ENCODE measurements around the gene PRDX2.
"Not testable (repeated sequence)": the region's sequence is repeated elsewhere in the genome, so short reads cannot be mapped to it uniquely, and the experiment has no call there.

PRDX2 gene

DNA sequence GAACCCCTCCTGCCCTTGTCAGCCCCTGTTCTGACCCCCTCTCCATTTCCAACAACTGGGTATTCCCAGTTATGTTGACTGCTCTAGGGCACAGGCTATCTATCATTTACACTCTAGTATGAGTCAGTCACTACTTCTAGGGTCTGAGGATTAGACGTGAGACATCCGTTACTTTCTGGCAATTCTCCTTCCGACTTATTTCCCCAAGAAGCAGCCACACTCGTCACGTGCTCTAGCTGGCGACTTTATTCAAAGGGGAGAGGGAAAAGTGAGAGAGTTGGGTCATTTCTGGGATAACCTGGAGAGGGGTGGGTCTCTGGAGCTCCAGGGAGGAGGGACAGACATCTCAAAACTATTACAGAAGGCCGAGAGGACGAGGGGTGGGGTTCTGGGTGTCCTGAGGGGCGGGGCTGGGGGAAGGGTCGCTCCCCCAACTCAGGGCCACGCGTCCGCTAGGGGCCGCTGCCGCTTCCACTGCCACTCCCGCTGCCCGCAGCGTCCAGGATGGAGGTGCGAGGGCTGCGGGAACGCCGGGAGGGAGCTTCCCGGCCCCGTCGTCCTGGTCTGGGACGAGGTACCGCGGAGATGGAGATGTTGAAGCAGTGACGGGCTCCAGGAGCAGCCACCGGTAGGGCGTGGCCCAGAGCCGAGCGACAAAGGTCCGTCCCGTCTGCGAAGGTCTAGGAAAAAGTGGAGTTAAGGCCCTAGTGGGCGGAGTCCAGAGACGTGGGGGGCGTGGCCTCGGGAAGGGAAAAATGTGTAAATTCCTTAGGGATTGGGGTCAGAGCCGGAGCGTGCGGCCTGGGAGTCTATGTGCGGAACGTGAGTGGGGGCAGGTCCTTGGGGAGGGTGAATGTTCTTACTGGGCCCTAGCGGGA, 23.9 kb upstream of the PRDX2 start:
- DNase-seq (ENCODE audit: low read depth in 2 of 2): no peak

DNA sequence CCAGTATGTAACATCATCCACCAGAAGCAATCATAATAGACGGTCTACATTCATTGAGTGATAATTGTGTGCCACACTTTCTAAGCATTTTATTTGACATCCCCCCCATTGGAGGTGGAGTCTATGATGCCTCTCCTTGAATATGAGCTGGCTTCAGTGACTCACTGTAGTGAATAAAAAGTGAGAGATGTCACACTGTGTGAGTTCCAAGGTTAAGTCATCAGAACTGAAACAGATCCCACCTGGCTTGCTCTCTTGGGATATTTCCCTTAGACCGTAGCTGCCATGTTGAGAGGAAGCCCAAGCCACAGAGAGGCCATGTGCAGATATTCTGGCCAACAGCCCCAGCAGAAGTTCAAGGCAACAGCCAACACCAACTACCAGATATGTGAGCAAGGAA, 20.2 kb upstream of the PRDX2 start:
- DNase-seq (ENCODE audit: low read depth in 2 of 2): no peak

DNA sequence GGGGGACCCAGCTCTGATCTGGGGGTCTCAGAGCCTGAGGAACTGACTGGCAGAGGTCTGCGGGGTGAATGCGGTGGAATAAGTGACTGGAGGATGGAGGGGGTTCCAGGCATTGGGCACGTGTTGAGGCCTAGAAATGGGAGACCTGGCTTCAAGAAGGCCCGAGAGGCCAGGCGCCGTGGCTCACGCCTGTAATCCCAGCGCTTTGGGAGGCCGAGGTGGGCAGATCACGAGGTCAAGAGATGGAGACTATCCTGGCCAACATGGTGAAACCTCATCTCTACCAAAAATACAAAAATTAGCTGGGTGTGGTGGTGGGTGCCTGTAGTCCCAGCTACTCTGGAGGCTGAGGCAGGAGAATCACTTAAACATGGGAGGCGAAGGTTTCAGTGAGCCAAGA, 16.2 kb upstream of the PRDX2 start:
- DNase-seq (ENCODE audit: low read depth in 2 of 2): not testable (repeated sequence)

DNA sequence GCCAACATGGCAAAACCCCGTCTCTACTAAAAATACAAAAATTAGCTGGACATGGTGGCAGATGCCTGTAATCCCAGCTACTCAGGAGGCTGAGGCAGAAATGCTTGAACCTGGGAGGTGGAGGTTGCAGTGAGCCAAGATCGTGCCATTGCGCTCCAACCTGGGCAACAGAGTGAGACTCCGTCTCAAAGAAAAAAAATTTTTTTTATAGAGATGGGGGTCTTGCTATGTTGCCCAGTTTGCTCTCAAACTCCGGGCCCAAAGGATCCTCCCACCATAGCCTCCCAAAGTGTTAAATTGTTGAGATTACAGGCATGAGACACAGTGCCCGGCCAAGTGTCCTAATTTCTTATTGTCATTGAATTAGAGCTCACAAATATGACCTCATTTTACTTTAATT, 15.6 kb upstream of the PRDX2 start:
- DNase-seq (ENCODE audit: low read depth in 2 of 2): not testable (repeated sequence)

DNA sequence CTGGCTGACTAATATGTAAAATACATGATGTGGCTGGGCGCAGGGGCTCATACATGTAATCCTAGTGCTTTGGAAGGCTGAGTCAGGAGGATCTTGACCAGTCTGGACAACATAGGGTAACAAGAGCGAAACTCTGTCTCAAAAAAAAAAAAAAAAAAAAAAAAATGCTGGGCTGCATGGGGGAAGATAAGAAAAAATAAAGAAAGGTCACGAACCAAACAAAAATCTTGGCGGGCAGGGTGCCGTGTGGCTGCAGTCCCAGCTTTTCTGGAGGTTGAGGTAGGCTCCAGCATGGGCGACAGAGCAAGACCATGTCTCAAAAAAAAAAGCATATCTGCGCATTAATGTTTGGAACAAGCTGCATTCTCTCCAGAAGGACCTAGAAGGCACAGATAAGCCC, 13.5 kb upstream of the PRDX2 start:
- no peak for DNase-seq (ENCODE audit: low read depth in 2 of 2)

DNA sequence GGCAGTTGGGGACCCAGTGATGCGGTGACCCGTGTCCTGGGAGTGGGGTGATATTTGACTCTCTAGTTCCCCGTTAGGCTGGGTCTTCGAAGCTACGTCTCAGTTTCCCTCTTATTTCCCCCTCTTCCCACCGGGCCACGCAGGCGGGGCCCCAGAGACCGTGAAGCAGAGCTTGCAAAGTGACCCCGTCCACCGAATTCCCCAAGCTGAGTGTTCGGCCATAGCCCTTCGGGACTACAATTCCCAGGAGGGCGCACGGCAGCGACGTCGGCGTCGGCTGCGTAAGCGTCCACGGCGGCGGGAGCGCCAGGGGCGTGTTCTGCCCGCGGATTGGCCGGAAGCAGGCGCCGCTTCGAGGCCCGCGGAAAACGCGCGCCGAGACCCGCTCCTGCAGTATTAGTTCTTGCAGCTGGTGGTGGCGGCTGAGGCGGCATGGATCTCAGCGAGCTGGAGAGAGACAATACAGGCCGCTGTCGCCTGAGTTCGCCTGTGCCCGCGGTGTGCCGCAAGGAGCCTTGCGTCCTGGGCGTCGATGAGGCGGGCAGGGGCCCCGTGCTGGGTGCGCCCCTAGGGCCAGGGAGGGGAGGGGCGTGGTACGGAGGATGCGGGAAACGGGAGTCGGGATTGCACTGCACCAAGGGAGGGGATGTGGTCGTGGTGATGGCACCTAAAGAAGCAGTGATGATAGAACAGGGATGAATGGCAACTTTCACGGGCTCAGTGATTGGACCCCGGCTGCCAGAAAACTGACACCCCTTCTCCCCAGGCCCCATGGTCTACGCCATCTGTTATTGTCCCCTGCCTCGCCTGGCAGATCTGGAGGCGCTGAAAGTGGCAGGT, 4.9 kb upstream of the PRDX2 start, which contains the start of gene RNASEH2A:
TSS of gene RNASEH2A (plus strand) at position 343 of the 840 bp plus-strand sequence. CDS start at position 433, 90 bp downstream.
- peak; percentile 78 to 86 for DNase-seq (ENCODE audit: low read depth in 2 of 2)

DNA sequence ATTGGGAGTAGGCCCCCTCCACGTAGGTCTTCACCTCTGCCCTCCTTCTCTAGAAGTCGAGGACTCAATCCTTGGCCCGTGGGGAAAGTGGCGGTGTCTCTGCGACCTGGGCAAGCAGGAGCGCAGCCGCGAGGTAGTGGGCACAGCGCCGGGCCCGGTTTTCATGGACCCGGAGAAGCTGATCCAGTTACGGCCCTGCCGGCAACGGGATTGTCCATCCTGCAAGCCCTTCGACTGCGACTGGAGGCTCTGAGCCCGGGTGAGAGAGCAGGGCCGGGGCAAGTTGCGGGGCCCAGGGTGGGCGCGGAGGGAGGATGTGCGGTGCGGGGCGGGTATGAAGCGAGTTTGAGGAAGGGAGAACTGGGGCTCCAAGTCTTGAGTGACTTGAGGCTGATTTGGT, 2.5 kb upstream of the PRDX2 start:
- no peak for DNase-seq (ENCODE audit: low read depth in 2 of 2)

DNA sequence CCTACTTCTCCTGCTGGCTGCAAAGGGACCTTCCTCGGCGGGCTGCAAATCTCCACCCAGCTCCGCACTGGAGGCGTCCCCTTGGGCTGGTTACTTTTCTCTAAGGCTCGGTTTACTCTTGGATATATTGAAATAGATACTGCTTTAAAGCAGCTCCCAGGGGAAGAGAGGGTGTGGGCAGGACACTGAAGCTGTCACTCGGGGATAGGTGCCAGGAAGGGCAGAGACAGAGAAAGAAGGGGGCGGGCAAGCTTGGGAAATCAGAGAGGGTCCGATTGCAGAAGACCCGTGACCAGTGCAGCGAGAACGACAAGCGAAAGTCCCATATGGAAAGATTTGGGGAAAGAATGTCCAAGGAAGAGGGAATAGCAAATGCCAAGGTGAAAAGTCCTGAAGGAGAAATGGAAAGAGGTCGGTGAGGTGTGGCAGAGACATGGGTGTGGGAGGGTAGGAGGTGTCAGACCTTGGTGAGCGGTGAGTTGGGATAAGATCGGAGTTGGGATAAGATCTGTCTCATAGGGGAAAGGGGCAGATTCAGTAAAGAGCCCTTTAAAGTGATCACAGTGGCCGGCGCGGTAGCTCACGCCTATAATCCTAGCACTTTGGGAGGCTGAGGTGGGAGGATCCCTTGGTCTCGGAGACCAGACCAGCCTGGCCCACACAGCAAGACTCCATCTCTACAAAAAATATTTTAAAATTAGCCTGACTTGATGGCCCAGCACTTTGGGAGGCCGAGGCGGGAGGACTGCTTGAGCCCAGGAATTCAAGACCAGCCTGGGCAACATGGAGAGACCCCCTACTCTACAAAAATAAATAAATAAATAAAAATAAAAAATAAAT, 887 bp upstream of the PRDX2 start:
- DNase-seq (ENCODE audit: low read depth in 2 of 2): no peak

DNA sequence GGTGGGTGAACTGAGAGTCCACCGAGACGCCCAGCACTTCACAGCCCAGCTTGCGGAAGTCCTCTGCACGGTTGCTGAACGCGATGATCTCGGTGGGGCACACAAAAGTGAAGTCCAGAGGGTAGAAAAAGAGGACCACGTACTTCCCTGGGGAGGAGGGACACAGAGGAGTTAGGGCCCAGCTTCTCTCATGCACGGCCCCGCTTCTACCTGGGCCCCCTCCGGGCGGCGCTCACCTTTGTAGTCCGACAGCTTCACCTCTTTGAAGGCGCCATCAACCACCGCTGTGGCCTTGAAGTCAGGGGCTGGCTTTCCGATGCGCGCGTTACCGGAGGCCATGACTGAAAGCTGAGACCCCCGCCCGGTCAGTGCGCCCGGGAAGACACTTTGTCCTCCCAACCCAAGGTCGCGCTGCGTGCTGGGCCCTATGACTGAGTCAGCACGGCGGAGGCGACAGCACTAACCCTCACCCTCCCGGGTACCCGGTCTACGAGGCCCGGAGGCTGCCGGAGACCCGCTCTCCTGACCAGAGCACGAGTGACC, 606 bp downstream of the PRDX2 start:
- DNase-seq (ENCODE audit: low read depth in 2 of 2): no peak

DNA sequence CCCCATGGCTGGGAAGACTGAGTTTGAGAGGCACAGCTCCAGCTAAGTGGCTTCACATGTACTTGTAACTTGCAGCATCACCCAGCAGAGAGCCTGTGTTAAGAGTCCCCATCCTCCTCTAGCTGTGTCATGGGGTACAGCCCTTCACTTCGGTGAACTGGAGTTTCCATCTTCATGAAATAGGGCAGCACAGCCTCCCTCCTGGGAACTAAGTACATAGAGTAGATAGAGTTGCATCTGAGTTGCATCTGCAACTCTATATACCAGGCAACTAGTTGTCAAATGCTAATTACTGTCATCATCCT, 1.2 kb downstream of the PRDX2 start:
- no peak for DNase-seq (ENCODE audit: low read depth in 2 of 2)

DNA sequence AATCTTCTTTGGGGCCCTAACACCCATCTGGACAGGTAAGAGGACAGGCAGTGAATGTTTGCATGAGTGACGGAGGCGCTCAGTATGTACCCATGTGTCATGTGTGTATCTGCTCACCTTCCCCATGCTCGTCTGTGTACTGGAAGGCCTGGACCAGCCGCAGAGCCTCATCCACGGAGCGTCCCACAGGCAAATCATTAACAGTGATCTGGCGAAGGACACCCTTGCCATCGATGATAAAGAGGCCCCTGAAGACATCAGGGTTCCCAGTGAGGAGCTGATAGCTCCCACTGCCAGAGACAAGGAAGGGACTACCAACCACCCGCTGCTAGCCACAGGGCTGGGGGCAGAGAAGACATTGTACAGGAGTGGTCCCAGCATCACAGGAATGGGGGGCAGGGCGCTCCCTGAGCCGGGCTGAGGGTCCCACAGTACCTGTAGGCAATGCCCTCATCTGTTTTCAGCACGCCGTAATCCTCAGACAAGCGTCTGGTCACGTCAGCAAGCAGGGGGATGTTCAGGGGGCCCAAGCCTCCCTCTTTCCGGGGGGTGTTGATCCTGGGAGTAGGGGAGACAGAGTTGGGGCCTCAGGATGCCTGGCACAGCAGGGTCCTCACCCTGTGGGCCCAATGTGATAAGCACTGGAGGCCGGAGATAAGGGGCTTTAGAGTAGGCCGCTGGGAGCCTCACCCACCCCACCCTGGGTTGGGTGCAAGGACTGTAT, 1.7 kb downstream of the PRDX2 start:
- DNase-seq (ENCODE audit: low read depth in 2 of 2): no peak

DNA sequence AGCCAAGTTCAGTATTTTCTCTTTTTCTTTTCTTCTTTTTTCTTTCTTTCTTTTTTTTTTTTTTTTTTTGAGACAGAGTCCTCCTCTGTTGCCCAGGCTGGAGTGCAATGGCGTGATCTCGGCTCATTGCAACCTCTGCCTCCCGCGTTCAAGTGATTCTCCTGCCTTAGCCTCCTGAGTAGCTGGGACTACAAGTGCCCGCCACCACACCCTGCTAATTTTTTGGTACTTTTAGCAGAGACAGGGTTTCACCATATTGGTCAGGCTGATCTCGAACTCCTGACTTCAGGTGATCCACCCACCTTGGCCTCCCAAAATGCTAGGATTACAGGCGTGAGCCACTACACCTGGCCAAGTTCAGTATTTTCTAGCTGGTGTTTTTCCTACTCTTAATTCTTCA, 4.0 kb downstream of the PRDX2 start:
- not testable (repeated sequence) for DNase-seq (ENCODE audit: low read depth in 2 of 2)

DNA sequence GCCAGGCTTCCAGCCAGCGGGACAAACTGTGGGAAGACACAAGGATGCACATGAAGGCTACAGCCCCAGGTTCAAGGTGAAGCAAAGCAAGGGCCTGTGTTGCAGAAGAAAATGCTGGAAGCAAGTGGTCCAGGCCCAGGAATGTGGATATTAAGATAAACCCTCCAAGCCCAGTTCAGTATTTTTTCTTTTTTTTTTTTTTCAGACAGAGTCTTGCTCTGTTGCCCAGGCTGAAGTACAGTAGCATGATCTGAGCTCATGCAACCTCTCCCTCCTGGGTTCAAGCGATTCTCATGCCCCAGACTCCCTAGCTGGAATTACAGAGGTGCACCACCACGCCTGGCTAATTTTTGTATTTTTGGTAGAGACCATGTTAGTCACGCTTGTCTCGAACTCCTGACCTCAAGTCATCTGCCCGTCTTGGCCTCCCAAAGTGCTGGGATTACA, 4.4 kb downstream of the PRDX2 start:
- no peak for DNase-seq (ENCODE audit: low read depth in 2 of 2)

DNA sequence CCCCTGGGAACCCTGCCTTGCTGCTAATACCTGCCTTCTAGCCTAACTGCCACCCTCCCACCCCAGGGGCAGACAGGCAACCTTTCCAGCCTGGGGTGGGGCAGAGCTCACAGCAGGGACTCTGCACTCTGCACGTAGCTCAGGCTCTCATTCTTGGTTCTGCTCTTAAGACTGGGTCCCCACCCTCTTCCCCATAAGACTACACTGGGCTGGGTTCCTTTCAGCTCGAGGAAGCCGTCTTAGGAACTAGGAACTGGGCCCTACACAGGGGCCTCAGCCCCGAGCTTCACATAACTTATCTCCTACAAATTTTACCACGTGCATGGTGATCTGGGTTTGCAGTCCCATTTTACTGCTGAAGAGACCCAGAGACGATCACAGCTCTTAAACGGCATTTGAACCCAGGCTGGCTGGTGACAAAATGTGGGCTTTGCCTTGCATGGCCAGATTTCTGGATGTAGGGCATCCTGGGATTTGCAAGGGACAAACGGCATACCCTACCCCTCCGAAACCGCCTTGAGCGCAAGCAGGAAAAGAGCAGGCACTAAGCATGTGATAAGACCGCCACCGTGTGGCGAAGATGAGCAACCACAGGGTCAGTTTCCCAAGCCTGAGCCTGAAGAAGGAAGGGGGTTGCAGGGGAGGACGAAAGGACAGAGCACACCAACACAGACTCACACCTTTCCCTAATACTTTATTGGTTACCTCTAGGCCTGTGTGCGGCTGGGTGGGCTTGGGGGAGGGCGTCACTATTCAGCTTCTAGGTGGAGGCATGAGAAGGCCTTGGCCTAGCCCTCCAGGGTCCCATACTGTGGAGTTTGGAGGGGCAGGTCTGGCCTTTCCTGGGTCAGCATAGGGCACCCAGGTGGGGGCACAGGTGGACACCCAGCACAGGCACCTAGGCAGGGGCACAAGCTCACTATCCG, 5.2 kb downstream of the PRDX2 start:
- peak; percentile 60 to 69 for DNase-seq (ENCODE audit: low read depth in 2 of 2)

DNA sequence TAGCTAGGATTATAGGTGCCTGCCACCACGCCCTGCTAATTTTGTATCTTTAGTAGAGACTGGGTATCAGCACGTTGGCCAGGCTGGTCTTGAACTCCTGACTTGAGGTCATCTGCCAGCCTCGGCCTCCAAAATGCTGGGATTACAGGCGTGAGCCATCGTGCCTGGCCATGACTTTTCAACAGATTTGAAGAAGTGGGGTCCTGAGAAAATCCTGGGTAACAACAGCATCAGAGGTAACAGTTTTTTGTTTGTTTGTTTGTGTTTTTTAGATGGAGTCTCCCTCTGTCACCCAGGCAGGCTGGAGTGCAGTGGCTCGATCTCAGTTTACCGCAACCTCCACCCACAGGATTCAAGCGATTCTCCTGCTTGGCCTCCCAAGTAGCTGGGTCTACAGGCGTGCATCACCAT, 6.6 kb downstream of the PRDX2 start:
- DNase-seq (ENCODE audit: low read depth in 2 of 2): no peak

DNA sequence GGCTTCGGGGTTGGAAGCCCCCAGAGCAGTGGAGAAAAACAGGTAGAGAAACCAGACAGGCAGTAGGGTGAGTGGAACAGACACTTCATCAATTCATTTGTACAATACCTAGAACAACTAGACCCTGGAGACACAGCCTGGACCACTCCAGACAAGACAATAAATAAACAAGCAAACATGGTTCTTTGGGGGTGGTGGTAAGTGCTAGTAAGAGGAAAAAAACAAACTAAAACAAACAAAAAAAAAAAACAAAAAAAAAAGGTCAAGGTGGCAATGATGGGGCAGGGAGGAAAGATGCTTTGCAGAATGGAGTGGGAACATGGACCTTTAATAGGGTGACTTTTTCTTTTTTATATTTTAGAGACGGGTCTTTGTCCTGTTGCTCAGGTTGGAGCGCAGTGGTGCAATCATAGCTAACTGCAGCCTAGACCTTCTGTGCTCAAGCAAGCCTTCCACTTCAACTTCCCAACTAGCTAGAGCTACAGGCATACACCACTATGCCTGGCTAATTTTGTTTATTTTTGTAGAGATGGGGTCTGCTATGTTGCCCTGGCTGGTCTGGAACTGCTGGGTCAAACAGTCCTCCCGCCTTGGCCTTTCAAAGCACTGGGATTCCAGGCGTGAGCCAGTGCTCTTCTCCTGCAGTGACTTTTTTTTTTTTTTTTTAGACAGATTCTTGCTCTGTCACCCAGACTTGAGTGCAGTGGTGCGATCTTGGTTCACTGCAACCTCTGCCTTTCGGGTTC, 7.2 kb downstream of the PRDX2 start:
- DNase-seq (ENCODE audit: low read depth in 2 of 2): no peak

DNA sequence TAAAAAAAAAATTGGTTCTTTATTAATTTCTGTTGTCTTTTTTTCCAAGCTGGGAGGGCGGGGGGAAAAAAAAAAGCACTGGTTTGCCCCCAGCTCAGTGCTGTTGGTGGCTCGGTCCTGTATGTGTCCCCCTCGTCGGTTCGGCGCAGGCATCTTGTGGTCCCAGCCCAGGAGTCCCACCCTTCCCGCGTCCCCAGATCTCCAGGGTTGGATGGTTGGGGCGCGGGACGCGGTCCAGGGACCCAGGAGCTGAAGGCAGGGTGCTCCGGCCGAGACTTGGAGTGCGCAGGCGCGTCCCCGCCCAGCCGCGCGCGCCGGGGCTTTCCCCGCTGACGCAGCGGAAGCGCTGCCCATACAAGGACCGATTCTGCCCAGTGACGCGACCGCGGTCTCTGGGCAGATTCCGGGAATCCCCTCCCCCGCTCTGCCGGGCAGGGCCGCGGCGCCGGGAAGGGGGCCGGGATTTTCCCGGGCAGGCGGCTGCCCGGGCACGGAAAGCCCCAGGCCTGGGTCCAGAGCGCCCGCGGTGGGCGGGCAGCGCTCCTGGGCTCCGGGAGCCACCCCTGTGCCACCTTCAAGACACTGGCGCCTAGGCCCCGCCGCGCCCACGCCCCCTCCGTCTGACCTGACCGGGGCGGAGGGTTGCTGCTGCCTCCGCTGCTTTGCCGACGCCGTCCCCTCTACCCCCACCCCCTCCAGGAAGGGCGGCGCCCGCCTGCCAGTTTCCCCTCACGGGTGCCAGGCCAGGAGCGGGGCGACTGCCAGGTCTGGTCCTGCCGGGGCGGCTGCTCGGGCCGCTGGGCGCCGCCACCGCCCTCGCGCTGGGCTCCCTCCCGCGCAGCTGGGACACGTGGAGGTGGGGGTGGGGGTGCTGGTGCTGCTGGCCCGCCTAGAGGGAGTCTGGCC, 8.1 kb downstream of the PRDX2 start:
- DNase-seq (ENCODE audit: low read depth in 2 of 2): peak; percentile 89

DNA sequence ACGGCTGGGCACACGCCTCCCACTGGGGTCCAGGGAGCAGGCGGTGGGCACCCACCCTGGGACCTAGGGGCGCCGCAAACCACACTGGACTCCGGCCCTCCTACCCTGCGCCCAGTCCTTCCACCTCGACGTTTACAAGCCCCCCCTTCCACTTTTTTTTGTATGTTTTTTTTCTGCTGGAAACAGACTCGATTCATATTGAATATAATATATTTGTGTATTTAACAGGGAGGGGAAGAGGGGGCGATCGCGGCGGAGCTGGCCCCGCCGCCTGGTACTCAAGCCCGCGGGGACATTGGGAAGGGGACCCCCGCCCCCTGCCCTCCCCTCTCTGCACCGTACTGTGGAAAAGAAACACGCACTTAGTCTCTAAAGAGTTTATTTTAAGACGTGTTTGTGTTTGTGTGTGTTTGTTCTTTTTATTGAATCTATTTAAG, 8.7 kb downstream of the PRDX2 start:
- no peak for DNase-seq (ENCODE audit: low read depth in 2 of 2)

Data from stimulated activated CD4-positive, alpha-beta T cell treated with anti-CD3 and anti-CD28 coated beads, Interleukin-12 subunit alpha, Interleukin-12 subunit beta, amount 100 ng/mL, for 24 hours (primary cell).